Mucosa of rectum (tissue), 2 donors: ENCODE data around the gene RNF7.

Source experiments
- H3K27ac ChIP-seq, 2 donors: one replicate each; pipeline ENCODE4 v1.7.0; 2013; ENCODE audit warnings: inconsistent platforms in 2 of 2, low read depth in 2 of 2, low read length in 2 of 2
- H3K27me3 ChIP-seq, 2 donors: one replicate each; pipeline ENCODE4 v1.7.0; 2013; ENCODE audit warnings: low read length in 2 of 2; ENCODE audit not compliant: control insufficient read depth in 2 of 2, insufficient read depth in 2 of 2
- H3K36me3 ChIP-seq, 2 donors: one replicate each; pipeline ENCODE4 v1.7.0; 2013; ENCODE audit warnings: low read length in 2 of 2; ENCODE audit not compliant: control insufficient read depth in 2 of 2, insufficient read depth in 2 of 2
- H3K4me1 ChIP-seq, 2 donors: one replicate each; pipeline ENCODE4 v1.7.0; 2013; ENCODE audit warnings: low read length in 2 of 2, mild to moderate bottlenecking in 1 of 2; ENCODE audit not compliant: control insufficient read depth in 2 of 2, insufficient read depth in 2 of 2
- H3K4me3 ChIP-seq, 2 donors: one replicate each; pipeline ENCODE4 v1.7.0; 2013; ENCODE audit warnings: low read length in 2 of 2
- H3K9ac ChIP-seq, 2 donors: one replicate each; pipeline ENCODE4 v1.7.0; 2013; ENCODE audit warnings: low read length in 2 of 2, low read depth in 1 of 2, mild to moderate bottlenecking in 1 of 2
- H3K9me3 ChIP-seq, 2 donors: one replicate each; pipeline ENCODE4 v1.7.0; 2013; ENCODE audit warnings: low read length in 2 of 2; ENCODE audit not compliant: control insufficient read depth in 2 of 2
- donor health status: healthy.
- donor health status: Normal muscosa, but diverticular disease.

RNF7 gene

GRCh38 chr3:141789281-141789680, 51.2 kb downstream of the RNF7 start:
- no peaks in the 10 kb centered on the region for H3K36me3 ChIP-seq
- H3K4me3 ChIP-seq = no peak overlapping the region
- no peaks in the 10 kb centered on the region for H3K9me3 ChIP-seq
- no peaks in the 10 kb centered on the region for H3K4me1 ChIP-seq
- H3K9ac ChIP-seq = no peak overlapping the region
- H3K27ac ChIP-seq = no peak overlapping the region
- no peaks in the 10 kb centered on the region for H3K27me3 ChIP-seq

DNA sequence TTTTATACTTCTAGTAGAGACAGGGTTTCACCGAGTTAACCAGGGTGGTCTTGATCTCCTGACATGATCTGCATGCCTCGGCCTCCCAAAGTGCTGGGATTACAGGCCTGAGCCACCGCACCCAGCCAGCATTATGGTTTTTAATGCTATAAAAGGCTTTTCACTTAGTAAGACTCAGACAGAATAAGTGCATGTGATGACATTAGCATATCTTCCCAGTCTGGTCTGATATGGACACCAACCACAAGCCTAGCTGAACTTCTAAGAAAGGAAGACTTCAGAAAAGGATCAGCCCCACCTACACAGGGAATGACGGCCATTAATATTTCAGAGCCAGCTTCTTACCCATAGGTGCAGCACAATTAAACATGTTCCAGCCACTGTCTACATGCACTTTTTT, 52.1 kb downstream of the RNF7 start:
- H3K27ac ChIP-seq = no peak overlapping the region
- H3K9ac ChIP-seq = no peak overlapping the region
- no peak overlapping the region for H3K4me3 ChIP-seq
- no peaks in the 10 kb centered on the region for H3K4me1 ChIP-seq
- H3K36me3 ChIP-seq = no peaks in the 10 kb centered on the region
- H3K27me3 ChIP-seq = no peaks in the 10 kb centered on the region
- no peaks in the 10 kb centered on the region for H3K9me3 ChIP-seq

DNA sequence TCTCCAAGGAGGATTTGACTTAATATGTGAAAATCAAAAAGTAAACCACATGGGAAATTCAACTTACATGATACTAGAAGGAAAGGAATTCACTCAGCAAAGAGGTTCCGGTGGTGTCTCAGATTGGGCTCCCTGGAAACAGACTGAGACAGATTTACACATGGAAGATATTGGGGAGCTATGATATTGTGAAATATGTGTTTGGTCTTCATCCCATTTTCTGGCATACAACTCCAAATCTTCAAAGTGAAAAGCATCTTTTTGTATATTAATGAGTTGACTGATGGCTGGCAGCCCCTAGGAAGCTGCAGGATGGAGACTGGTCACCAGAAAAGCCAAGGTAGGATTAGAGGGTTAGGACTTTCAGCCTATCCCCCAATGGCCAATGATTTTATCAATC, 54.4 kb downstream of the RNF7 start:
- Histone ChIP-seq H3K9me3 (no peaks in the 10 kb centered on the region), H3K9ac (no peak overlapping the region), H3K27ac (no peak overlapping the region), H3K4me1 (peaks cover 4 to 13% of the 10 kb centered on the region in 2 donors), H3K4me3 (no peak overlapping the region), H3K27me3 (no peaks in the 10 kb centered on the region), H3K36me3 (no peaks in the 10 kb centered on the region)

GRCh38 chr3:141793476-141794260, 55.6 kb downstream of the RNF7 start:
- Histone ChIP-seq H3K36me3 (no peaks in the 10 kb centered on the region), H3K4me3 (no peak overlapping the region), H3K27ac (no peak overlapping the region), H3K9me3 (no peaks in the 10 kb centered on the region), H3K9ac (no peak overlapping the region), H3K27me3 (no peaks in the 10 kb centered on the region), H3K4me1 (peaks cover 10 to 21% of the 10 kb centered on the region in 2 donors)

DNA sequence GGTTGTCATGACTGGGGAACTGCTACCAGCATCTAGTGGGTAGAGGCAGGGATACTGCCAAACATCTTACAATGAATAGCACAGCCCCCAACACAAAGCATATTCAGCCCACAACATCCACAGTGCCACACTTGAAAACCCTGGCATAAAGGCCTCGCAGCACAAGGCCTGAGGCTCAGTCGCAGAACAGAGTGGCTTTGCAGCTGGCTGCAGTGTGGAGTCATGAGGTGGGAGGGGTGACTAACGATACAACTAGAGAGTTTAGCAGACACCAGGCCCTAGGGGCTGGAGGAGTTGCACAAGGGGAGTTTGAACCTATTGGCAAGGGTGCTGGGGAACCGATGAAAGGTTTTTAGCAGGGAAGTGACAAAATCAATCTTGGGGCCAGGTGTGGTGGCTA, 57.2 kb downstream of the RNF7 start:
- H3K36me3 ChIP-seq = no peaks in the 10 kb centered on the region
- no peak overlapping the region for H3K27ac ChIP-seq
- H3K9ac ChIP-seq = no peak overlapping the region
- peaks cover 10 to 21% of the 10 kb centered on the region in 2 donors for H3K4me1 ChIP-seq
- H3K4me3 ChIP-seq = no peak overlapping the region
- H3K27me3 ChIP-seq = no peaks in the 10 kb centered on the region
- H3K9me3 ChIP-seq = no peaks in the 10 kb centered on the region

GRCh38 chr3:141795741-141796080, 57.6 kb downstream of the RNF7 start:
- no peaks in the 10 kb centered on the region for H3K9me3 ChIP-seq
- peaks cover 10 to 21% of the 10 kb centered on the region in 2 donors for H3K4me1 ChIP-seq
- no peaks in the 10 kb centered on the region for H3K36me3 ChIP-seq
- no peak overlapping the region for H3K9ac ChIP-seq
- no peaks in the 10 kb centered on the region for H3K27me3 ChIP-seq
- peak overlapping the region in 1 of 2 donors; percentile 79 for H3K27ac ChIP-seq
- H3K4me3 ChIP-seq = no peak overlapping the region

- Histone ChIP-seq H3K36me3 (no peaks in the 10 kb centered on the region), H3K4me3 (peak overlapping the region; percentile 3 to 51), H3K9me3 (no peaks in the 10 kb centered on the region), H3K9ac (no peak overlapping the region), H3K4me1 (peaks cover 10 to 21% of the 10 kb centered on the region in 2 donors), H3K27ac (peak overlapping the region; percentile 74 to 79), H3K27me3 (no peaks in the 10 kb centered on the region)
Observed at GRCh38 chr3:141796081-141796888, 58.2 kb downstream of the RNF7 start.
